Esophagus squamous epithelium (tissue), 4 donors: ENCODE measurements around the gene HIRA.

Experiments
- POLR2A ChIP-seq, 4 donors: fragments of 450-650 bp; IDR thresholded peaks; one replicate each; pipeline ENCODE4 v1.6.1; 2017; ENCODE audit warnings: antibody characterized with exemption in 4 of 4, mild to moderate bottlenecking in 4 of 4, moderate library complexity in 3 of 4
- TF ChIP-seq, protein P1 (sequence below), 6 experiments: fragments of 450-650 bp in 4 of 6; fragments of 200-600 bp in 2 of 6; sonication (generic) in 2 of 6; IDR thresholded peaks; one replicate each; pipeline ENCODE4 v1.5.1; 2016 to 2019; ENCODE audit warnings: antibody characterized with exemption in 6 of 6, mild to moderate bottlenecking in 4 of 6, moderate library complexity in 4 of 6

DNA sequence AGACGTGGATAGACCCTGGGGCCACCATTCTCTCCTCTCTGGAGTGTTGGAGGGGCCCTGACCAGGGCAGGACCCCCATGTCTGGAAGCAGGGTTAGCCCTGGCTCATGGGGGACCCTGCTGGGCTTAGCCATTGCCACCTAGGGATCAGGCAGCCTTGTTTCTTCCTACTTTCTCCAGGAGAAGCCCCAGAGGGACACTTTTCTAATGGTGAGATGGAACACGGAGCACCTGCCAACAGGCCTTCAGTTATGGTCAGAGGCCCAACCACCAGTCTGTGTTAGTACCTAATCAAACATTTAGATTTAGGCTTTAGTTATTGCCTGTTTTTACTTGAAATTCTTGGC lies 17.9 kb upstream of the HIRA start:
- TF ChIP-seq, protein P1, sequence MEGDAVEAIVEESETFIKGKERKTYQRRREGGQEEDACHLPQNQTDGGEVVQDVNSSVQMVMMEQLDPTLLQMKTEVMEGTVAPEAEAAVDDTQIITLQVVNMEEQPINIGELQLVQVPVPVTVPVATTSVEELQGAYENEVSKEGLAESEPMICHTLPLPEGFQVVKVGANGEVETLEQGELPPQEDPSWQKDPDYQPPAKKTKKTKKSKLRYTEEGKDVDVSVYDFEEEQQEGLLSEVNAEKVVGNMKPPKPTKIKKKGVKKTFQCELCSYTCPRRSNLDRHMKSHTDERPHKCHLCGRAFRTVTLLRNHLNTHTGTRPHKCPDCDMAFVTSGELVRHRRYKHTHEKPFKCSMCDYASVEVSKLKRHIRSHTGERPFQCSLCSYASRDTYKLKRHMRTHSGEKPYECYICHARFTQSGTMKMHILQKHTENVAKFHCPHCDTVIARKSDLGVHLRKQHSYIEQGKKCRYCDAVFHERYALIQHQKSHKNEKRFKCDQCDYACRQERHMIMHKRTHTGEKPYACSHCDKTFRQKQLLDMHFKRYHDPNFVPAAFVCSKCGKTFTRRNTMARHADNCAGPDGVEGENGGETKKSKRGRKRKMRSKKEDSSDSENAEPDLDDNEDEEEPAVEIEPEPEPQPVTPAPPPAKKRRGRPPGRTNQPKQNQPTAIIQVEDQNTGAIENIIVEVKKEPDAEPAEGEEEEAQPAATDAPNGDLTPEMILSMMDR (IDR thresholded peaks at IDR 0.05): no peak
- TF ChIP-seq POLR2A (IDR thresholded peaks at IDR 0.05): no peak
